Esophagus muscularis mucosa (tissue), 4 donors: ENCODE data around the gene SOS1. TPM values are rescaled to one million over a fixed set of nuclear protein-coding genes. Genes with fewer than 3 reads are reported as not detected.

Experiments used
- DNase-seq: peaks from one replicate; pipeline ENCODE4 v3.0.0-alpha.2; 2017; ENCODE audit errors: extremely low spot score
- H3K27ac ChIP-seq, 4 donors: fragments of 200-600 bp; sonication (generic); replicated peaks in 1 of 4; 1 replicate in 3 of 4; 2 replicates in 1 of 4; pipeline ENCODE4 v1.5.1; 2016 to 2019; ENCODE audit warnings: mild to moderate bottlenecking in 1 of 4
- H3K27me3 ChIP-seq, 4 donors: fragments of 200-600 bp; sonication (generic); one replicate each; pipeline versions ENCODE4 v1.5.1 to v1.6.0; 2016 to 2019
- H3K36me3 ChIP-seq, 4 donors: fragments of 200-600 bp; sonication (generic); one replicate each; pipeline ENCODE4 v1.5.1; 2016 to 2019
- H3K4me1 ChIP-seq, 4 donors: fragments of 200-600 bp; sonication (generic); one replicate each; pipeline ENCODE4 v1.5.1; 2016 to 2019
- H3K4me3 ChIP-seq, 4 donors: fragments of 200-600 bp; sonication (generic); 1 replicate in 2 of 4; 2 replicates in 2 of 4; pipeline ENCODE4 v1.5.1; 2016 to 2019; ENCODE audit warnings: mild to moderate bottlenecking in 4 of 4, moderate library complexity in 1 of 4
- H3K9me3 ChIP-seq, 4 donors: fragments of 200-600 bp; sonication (generic); 1 replicate in 3 of 4; 2 replicates in 1 of 4; pipeline ENCODE4 v1.5.1; 2016 to 2019
- EP300 ChIP-seq: sonication (generic); formaldehyde crosslinking; IDR thresholded peaks from one replicate; pipeline ENCODE4 v1.6.1; 2017; ENCODE audit warnings: antibody characterized with exemption
- POLR2A ChIP-seq: fragments of 450-650 bp; IDR thresholded peaks from one replicate; pipeline ENCODE4 v1.6.1; 2017; ENCODE audit warnings: antibody characterized with exemption, moderate library complexity, mild to moderate bottlenecking, low read depth
- POLR2AphosphoS5 ChIP-seq, 2 donors: sonication (generic); formaldehyde crosslinking; IDR thresholded peaks; one replicate each; pipeline ENCODE4 v1.6.1; 2017; ENCODE audit warnings: antibody characterized with exemption in 2 of 2
- WGBS: methylation state at CpG from one replicate; pipeline ENCODE4 v1.1.5; 2018; 5-methylcytosine and 5-hydroxymethylcytosine counted together
- intact Hi-C: fragments of 100-400 bp; cut with DNase I; formaldehyde crosslinking; loops from one replicate; pipeline ENCODE4 v1.15.1; 2023
- total RNA-seq, 4 donors: library from RNA; depleted of rRNA; stranded (reverse); fragments of >200 nt; gene quantifications; one replicate each; pipeline versions ENCODE4 v1.1.0 to v1.2.1, GENCODE V29; 2016
- TF ChIP-seq, protein P1 (sequence below), 3 experiments: fragments of 200-600 bp in 2 of 3; fragments of 450-650 bp in 1 of 3; sonication (generic) in 2 of 3; IDR thresholded peaks; one replicate each; pipeline ENCODE4 v1.5.1; 2017 to 2019; ENCODE audit warnings: antibody characterized with exemption in 3 of 3, mild to moderate bottlenecking in 2 of 3, moderate library complexity in 1 of 3

Gene SOS1
- total RNA-seq, 4 donors from 2014 or later, result 33.3 to 48.6 (median 35.7) TPM

DNA sequence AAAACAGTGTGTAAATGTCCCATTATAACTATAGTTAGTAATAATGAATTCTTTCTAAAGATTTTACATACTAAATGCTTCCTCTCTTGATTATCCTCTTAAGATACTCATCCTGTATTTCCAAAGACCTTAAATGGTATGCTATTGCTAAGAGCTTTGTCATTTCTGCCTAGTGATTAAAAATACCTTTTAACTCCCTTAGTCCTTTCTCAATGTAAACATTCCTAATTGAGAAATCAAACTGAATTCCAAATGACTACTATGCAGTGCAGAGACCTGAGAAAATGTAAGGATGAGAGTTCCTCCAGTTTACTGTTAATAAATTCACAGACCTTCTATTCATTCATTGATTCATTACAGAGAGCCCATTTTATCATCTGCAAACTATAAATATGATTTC, 86.9 kb downstream of the SOS1 start:
- TF ChIP-seq, protein P1, sequence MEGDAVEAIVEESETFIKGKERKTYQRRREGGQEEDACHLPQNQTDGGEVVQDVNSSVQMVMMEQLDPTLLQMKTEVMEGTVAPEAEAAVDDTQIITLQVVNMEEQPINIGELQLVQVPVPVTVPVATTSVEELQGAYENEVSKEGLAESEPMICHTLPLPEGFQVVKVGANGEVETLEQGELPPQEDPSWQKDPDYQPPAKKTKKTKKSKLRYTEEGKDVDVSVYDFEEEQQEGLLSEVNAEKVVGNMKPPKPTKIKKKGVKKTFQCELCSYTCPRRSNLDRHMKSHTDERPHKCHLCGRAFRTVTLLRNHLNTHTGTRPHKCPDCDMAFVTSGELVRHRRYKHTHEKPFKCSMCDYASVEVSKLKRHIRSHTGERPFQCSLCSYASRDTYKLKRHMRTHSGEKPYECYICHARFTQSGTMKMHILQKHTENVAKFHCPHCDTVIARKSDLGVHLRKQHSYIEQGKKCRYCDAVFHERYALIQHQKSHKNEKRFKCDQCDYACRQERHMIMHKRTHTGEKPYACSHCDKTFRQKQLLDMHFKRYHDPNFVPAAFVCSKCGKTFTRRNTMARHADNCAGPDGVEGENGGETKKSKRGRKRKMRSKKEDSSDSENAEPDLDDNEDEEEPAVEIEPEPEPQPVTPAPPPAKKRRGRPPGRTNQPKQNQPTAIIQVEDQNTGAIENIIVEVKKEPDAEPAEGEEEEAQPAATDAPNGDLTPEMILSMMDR (IDR thresholded peaks at IDR 0.05), result no peak
- H3K4me1 ChIP-seq, result peaks cover 0 to 8% (median 0%) of the 10 kb centered on the region in 4 donors
- H3K27me3 ChIP-seq, result no peaks in the 10 kb centered on the region
- no peak for DNase-seq
- no peaks in the 10 kb centered on the region for H3K9me3 ChIP-seq
- intact Hi-C loops, result no loop called here
- no peak overlapping the region for H3K27ac ChIP-seq
- H3K36me3 ChIP-seq, result peaks cover 10 to 49% (median 25%) of the 10 kb centered on the region in 4 donors
- H3K4me3 ChIP-seq, result no peak overlapping the region

DNA sequence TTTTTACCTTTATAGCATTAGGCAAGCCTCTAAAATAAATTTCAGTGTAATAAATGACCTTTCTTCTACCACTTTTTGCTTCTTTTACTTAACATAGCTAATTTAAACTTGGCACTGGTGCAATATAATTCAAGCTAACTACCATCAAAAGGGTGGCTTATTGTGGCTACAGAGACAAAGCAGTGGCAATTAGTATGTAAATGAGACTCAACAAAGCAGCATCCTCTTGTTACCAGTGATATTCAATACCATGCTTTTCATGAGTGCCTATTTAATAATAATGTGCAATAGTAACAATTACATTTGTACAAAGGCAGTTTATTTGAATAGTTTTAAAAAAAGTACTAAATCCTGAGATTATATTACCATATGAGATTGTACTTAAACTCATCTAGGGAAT, 93.4 kb downstream of the SOS1 start:
- no peak for TF ChIP-seq POLR2A
- TF ChIP-seq, protein P1 (IDR thresholded peaks at IDR 0.05), result no peak
- no peak for TF ChIP-seq EP300
- no peak for TF ChIP-seq POLR2AphosphoS5 (IDR thresholded peaks at IDR 0.05)
- no peak overlapping the region for H3K27ac ChIP-seq
- H3K9me3 ChIP-seq, result no peaks in the 10 kb centered on the region
- no peak overlapping the region for H3K4me3 ChIP-seq
- no peak for DNase-seq
- H3K27me3 ChIP-seq, result no peaks in the 10 kb centered on the region
- H3K36me3 ChIP-seq, result peaks cover 13 to 48% (median 27%) of the 10 kb centered on the region in 4 donors
- peaks cover 0 to 6% (median 0%) of the 10 kb centered on the region in 4 donors for H3K4me1 ChIP-seq
- intact Hi-C loops, result no loop called here

DNA sequence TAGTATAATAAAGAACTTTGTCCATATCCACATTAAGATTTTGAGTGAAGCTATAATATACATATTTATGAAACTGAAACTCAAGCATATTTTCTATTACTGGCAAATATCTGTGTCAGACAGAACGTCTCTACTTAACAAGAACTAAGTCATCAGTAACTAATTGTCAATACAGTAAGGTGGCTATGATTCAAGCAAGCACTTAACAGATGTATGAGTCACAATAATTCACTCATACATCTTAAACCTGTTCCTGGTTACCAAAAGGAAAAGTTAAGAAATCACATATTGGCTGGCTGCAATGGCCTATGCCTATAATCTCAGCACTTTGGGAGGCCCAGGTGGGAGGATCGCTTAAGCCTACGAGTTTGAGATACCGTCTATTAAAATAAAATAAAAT, 96.0 kb downstream of the SOS1 start:
- no peak overlapping the region for H3K27ac ChIP-seq
- 73% methylated on average over 4 of the region's 4 CpGs for WGBS
- no peaks in the 10 kb centered on the region for H3K9me3 ChIP-seq
- no peaks in the 10 kb centered on the region for H3K27me3 ChIP-seq
- DNase-seq, result no peak
- TF ChIP-seq, protein P1 (IDR thresholded peaks at IDR 0.05), result no peak
- no peak for TF ChIP-seq POLR2AphosphoS5 (IDR thresholded peaks at IDR 0.05)
- no peak for TF ChIP-seq EP300
- TF ChIP-seq POLR2A, result no peak
- peaks cover 0 to 6% (median 0%) of the 10 kb centered on the region in 4 donors for H3K4me1 ChIP-seq
- peaks cover 5 to 30% (median 13%) of the 10 kb centered on the region in 4 donors for H3K36me3 ChIP-seq
- intact Hi-C loops, result no loop called here
- no peak overlapping the region for H3K4me3 ChIP-seq

DNA sequence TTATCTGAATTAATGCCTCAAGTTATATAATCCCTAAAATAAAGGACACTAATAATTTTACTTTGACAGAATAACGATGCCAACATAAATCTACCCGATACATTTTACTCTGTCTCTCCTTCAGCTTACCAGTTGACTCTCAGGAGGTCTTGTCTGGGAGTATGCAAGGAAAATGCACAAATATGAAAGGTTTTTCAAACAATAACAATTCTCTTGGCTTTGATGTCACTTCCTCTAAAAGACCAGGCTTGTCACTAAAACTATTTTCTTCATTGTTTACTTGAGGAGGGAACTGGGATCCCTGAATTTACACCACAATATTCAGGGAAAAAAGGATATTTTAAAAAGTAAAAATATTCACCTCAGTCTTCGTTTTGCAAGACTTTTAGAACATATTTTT, 97.2 kb downstream of the SOS1 start:
- no peak overlapping the region for H3K4me3 ChIP-seq
- H3K27ac ChIP-seq, result no peak overlapping the region
- peaks cover 0 to 6% (median 0%) of the 10 kb centered on the region in 4 donors for H3K4me1 ChIP-seq
- peaks cover 5 to 22% (median 11%) of the 10 kb centered on the region in 4 donors for H3K36me3 ChIP-seq
- no peaks in the 10 kb centered on the region for H3K27me3 ChIP-seq
- 61% methylated on average over 3 of the region's 3 CpGs for WGBS
- H3K9me3 ChIP-seq, result no peaks in the 10 kb centered on the region
- TF ChIP-seq, protein P1 (IDR thresholded peaks at IDR 0.05), result no peak
- TF ChIP-seq POLR2A (no peak), EP300 (no peak), POLR2AphosphoS5 (IDR thresholded peaks at IDR 0.05) (peak in 1 of 2 donors; percentile 37)
- no peak for DNase-seq
- intact Hi-C loops, result no loop called here

DNA sequence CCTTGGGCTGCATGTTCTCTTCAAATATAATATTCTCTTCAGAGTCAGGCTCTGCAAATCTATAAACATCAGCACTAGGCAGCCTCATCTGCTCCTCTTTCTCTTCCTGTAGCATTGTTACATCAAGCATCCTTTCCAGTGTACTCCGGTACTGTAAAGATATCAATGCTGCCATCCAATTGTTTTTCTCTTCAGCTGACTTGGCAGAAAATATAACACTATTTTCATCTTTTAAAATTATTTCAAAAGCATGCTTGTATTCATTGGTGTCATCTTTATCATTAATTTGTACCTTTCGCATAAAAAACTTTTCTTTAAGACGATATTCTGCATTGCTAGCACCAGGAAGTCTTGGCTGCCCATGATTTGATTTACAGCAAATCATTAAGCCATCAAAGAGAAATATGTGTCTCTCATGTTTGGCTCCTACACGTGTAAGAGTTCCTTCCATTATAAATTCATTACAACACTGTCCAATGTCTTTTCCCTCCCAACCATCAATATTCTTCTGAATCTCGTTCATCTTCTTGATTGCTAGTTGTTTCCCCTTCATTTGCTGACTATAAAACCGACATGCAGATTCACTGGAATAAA, 98.1 kb downstream of the SOS1 start:
- H3K9me3 ChIP-seq, result no peaks in the 10 kb centered on the region
- peaks cover 5 to 15% (median 8%) of the 10 kb centered on the region in 4 donors for H3K36me3 ChIP-seq
- 77% methylated on average over 6 of the region's 6 CpGs for WGBS
- no peak overlapping the region for H3K27ac ChIP-seq
- TF ChIP-seq, protein P1 (IDR thresholded peaks at IDR 0.05), result no peak
- TF ChIP-seq POLR2A (no peak), EP300 (no peak), POLR2AphosphoS5 (IDR thresholded peaks at IDR 0.05) (no peak)
- no peaks in the 10 kb centered on the region for H3K27me3 ChIP-seq
- no peak for DNase-seq
- peak overlapping the region in 1 of 4 donors; percentile 9 for H3K4me3 ChIP-seq
- intact Hi-C loops, result no loop called here
- peaks cover 2 to 10% (median 4%) of the 10 kb centered on the region in 4 donors for H3K4me1 ChIP-seq
